H54 (cell line): ENCODE results near the gene AQP5.

Source experiments
- DNase-seq: peaks from one replicate; pipeline ENCODE4 v3.0.0; 2011; ENCODE audit warnings: low spot score, mixed read lengths; ENCODE audit not compliant: insufficient read length
- FAIRE-seq: peaks from 3 replicates; lab custom pipeline; 2011; peaks lifted over from hg19 to GRCh38; lab: Jason Lieb, UNC
- POLR2A ChIP-seq: IDR thresholded peaks from 2 replicates; pipeline ENCODE4 v1.6.1; 2011; ENCODE audit warnings: low read depth, mild to moderate bottlenecking, low read length

AQP5 gene

DNA sequence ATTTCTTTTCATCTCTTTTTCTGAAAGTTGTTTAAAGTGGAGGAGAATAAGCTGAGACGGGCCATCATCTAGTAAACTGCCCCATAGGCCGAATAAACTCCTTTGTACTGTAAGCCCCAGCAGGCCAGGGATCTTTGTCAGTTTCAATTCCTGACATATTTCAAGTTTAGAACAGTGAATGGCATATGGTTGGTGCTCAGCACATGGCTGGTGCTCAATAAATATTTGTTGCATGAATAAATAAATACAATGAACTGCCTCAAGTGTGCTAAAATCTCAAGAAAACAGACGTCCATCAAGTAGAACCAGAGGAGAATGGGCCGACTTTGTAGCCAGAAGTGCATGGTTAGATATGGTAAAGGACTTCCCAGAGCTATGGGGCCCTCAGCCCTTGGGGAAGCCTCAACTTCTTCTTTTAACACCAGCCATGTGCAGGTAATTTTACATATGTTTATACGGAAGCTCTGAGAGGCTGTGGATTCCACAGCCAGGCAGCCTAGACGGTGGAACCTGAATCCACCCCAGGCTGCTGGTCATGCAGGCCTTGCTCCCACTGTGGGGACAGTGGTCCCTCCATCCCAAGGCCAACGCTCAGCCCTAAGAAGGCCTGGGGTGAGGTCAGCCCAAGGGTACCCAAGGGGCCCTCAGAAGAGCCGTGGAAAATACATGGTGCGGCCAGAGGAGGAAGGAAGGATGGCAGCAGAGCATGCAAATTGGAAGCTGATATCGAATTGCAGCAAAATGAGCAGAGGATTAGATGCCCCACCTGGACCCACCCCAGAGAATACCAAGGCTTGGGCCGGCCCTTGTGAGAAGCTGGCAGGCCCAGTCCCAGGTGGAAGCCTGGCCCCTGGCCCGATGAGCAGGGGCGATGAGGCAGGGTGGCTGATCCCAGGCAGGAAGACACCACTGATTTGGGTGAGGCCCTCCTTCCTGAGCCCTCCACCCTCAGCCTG, 19.8 kb upstream of the AQP5 start:
- TF ChIP-seq POLR2A = no peak
- FAIRE-seq = no peak
- DNase-seq = no peak

DNA sequence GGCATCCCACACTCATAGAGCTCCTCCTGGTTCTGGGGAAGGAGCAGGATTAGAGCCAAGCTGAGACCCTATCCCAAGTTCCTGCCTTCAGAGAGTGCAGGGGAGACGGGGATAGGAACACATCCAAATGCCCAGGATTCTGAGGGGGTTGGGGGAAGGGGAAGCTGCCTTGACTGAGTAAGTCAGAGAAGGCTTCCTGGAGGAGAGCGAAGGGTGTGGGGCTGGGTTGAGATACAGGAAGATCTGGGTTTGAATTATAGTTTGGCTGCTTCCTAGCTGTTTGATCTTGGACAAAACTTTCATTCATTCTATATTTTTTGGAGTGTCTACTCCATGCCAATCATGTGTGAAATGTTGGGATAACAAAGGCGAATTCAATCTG, 19.2 kb upstream of the AQP5 start:
- TF ChIP-seq POLR2A = no peak
- DNase-seq (no peak), FAIRE-seq (no peak)

DNA sequence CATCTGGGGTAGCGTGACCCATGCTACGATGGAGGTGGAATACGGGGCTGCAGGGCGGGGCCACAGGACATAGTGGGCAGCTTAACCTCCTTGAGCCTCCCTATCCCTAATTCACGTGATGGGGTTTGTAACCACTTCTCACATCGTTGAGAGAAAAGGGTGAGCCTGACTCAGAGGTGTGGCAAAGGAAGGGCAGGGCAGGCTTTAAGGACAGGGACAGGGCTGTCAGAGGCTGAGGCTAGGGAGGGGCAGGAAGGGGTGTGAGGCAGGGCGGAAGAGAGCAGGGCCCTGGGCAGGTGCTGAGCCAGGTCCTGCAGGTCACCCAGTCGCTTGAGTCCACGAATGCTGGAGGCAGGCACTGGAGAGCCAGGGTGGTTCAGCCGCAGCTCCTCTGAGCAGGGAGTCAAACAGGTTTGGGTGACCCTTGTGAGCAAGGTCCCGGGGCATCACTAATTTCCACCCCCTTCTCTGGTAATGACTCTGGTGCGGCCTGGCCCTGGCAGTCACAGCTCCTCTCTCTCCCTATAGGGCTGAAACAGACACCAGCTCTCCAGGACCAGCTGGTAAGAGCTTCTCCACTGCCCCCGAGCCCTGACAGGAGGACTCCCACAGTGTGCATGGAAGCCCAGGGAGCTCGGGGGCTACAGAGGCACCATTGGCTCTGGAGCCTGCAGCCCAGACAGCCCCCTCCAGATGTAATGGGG, 18.6 kb upstream of the AQP5 start:
- FAIRE-seq (no peak), DNase-seq (no peak)
- TF ChIP-seq POLR2A = no peak

DNA sequence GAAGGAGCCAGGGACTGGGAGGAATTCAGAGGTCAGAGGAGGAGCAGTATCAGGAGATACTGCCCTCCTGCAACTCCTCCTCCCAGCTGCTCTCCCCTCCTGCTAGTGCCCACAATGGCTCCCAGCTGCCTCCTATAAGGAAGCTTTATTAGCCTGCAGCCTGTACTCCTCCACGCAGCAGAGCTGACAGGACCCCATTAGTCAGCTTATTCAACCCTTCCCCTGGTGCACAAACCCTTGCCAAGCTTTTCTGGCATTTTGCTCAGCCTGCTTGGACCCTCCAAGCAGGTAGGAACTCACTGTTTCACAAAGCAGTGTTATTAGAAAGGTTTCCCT, 18.1 kb upstream of the AQP5 start:
- no peak for DNase-seq
- FAIRE-seq = no peak
- TF ChIP-seq POLR2A = no peak

DNA sequence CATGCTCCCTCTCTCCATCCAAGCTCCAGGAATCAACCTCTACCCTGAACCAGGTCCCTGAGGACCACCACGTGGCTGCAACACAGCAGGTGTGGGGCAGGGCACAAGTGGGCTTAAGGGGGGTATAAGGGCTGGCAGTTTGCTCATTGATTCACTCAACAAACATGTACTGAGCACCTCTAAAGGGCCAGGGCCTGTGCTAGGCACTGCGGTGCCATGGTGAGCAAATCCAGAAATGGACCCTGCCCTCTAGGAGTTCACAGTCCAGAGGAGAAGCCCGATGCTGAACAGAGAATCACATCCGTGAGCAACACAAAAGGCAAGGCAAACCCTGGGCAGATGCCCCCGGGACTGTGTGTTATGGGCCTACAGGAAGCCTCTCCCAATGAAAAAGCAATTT, 17.6 kb upstream of the AQP5 start:
- no peak for FAIRE-seq
- no peak for TF ChIP-seq POLR2A
- DNase-seq = no peak

DNA sequence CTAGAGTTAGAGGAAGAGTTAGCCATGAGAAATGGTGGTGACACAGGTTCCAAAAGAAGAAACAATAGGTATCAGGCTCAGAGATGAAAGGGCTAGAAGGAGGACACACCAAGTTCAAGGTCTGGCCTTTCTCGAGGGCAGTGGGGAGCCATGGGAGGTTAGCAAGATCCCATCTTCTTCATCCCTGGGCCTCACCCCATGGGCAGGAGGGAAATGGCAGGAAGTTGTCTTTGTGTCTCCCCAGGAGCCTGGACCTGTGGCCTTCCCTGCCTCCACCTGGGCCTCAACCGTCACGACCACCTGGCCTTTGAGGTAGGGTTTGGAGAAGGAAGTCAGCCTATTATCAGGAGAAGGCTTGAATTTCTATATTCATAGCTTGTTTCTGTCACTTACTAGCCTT, 17.0 kb upstream of the AQP5 start:
- DNase-seq (no peak), FAIRE-seq (no peak)
- TF ChIP-seq POLR2A = no peak

DNA sequence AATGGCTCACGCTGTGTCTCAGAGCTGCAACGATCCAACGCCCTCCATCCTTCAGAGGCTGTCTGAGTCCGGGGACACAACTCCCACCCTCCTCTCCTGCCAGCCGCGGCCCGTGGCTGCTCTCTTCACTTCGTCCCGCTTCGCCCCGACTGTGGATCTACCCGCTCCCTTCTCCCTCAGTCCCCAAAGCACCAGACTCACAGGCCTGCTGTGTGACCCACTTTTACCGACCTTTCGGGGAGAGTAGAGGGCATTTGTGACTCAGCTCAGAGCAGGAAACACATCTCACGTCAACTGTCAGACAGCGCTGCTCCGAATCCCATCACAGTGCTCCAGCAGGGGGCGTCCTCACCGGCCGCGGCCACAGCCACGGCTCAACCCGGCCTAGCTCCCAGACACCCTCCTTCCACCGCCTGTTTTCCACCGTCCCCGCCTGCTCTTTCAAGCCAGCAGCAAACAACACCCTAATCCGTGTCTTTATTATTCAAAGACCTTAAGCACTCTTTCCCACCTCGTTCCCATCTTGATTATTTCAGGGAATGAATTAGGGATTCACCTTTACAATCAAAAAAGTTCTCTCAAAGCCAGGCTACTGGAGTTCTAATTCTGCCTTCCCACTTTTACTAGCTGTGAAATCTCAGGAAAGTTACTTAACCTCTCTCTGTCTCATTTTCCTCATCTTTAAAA, 16.1 kb upstream of the AQP5 start:
- no peak for TF ChIP-seq POLR2A
- DNase-seq (peak; percentile 90), FAIRE-seq (peak; percentile 88)

DNA sequence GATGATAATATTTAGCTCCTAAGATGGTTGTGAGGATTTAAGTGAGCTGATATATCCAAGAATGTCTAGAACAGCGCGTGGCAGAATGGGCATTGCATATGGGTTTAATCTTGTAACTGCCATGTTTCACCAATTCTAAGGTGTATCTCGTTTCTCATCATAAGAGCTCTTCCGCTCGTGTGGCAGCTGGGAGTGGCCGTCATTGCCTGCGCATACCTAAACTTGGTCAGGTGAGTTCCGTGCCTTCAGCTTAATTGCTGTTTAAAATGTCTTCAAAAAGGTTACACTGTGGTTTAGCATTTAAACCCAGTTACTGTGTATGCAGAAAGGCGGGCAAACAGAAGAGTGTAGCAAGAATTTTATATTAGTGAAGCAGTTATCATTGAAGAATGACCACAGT, 15.6 kb upstream of the AQP5 start:
- TF ChIP-seq POLR2A = no peak
- FAIRE-seq (no peak), DNase-seq (no peak)

DNA sequence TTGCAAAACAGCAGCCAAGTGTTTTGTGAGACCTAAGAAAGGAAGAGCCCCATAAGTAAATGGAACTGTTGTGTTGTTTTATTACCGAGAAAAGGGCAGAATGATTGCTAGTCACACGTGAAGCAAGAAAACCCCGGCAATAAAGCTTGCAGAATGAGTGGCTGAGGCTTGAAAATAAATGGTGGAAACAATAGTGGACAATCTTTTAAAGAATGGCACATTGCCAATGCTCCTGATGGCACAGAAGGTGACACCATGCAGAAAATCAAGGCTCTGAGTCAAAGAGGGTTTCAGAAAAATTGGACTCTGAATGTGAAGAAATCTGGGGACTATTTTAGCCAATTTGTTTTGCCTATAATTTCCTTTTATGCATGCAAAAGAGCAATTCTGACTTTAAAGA, 15.2 kb upstream of the AQP5 start:
- DNase-seq (no peak), FAIRE-seq (no peak)

DNA sequence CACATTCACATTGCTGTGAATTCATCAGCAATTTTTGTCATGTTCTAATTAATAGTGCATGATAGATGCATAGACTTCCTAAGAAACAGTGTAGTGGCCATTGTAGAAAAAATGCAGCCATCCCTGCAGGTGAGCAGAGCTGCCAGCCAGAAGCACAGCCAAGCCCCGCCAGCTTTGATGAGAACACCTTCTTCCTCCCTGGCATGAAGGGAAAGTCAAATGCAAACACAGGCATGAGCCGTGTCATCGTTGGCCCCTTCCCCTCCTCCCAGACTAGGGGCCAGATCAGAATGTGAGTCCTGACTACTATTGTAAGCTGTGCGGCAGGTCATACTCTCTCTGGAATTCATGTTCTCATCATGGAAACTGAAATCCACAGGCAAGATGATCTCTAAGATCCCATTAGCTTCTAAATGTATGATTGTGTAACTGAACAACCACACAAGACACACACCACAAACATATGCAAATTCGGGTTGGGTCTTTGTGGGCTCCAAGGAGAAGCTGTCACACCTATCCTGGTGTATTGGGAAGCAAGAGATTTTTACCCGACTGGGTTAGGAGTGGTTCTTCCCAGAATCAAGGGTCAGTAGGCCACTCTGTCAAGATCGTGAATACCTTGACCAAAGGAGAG, 14.0 kb upstream of the AQP5 start:
- DNase-seq (no peak), FAIRE-seq (no peak)
- no peak for TF ChIP-seq POLR2A

More for the DNA sequence above, 15.2 kb upstream of the AQP5 start:
- no peak for TF ChIP-seq POLR2A

DNA sequence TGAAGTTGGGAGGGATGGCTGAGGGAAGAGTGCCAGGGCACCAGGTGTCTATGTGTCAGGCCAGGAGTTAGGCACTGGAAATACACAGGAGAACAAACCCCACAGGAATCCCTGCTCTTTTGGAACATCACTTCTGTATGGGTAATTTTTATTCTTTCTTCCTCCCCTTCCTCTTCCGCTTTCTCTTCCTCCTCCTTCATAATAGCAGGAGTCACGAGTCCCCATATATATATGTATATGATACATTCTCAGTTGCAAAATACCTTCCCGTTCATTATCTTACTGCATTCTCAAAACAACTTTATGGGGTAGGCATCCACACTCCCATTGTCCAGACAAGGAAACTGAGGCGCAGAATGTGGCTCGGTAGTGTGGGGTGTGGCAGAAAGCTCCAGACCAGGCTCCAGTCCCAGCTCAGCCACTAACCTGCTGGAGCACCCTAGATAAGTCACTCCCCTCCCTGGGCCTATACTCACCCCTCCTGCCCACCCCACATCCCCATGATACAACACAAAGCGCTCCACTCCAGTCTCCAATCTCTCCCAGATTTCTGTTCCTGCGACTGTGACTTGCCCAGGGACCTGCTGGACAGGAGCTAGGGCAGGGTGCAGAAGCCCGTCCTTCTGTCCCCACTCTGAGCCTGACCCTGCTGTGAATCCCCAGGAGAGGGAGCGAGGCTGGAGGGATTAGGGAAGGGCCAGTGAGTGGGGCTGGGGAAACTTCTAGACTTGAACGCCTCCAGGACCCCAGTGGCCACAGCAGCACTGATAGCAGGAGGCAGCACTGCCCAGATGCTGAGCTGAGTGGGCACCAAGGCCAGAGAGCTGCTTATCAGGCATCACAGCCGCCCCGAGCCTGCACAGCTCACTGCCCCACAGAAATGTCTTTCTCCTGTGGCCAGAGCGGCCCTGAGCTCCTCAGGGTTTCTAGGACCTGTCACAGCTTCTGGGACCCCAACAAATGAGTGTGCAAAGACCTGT, 12.5 kb upstream of the AQP5 start:
- no peak for DNase-seq
- no peak for FAIRE-seq
- no peak for TF ChIP-seq POLR2A

DNA sequence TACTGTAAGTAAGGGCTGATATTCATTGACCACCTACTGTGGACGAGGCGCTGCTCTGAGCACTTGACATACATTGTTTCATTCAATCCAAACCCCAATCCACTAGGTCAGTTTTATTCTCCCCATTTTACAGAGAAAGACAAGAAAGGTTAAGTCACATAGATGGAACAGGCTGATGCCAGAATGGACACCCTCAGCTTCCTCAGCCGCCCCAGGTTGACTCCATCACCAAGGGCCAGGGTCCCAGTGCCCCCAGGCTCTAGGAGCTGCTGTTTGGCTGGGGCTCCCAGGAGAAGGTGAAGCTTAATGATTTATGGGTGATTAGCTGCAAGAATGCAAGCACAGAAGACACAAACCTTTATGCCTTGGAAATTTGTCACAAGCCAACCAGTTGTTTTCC, 11.8 kb upstream of the AQP5 start:
- TF ChIP-seq POLR2A = no peak
- no peak for FAIRE-seq

More for the DNA sequence above, 11.8 kb upstream of the AQP5 start:
- no peak for DNase-seq
